ENCODE measurements around the gene PKNOX2.

PKNOX2 gene

DNA sequence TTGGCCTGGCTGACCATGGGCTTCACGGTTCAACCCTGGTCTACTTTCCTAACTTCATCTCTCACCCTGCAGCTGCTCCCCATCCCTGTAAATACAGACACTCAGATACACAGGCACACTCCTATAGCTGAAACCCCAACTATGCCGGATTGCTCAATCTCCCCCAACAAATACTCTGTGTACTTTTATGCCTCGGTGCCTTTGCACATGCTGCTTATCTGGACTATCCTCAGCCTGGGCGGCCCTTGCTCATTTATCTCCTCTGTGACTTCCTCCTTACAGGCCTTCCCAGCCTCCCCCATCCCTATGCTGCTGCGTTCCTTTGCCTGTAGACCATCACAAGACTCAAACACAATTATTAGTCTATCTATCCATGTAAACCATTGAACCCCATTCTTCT lies 76.6 kb downstream of the PKNOX2 start:
- H3K4me1 Mint-ChIP-seq = peaks cover 55% of the 10 kb centered on the region
- no peak overlapping the region for H3K27ac Mint-ChIP-seq
- peaks cover 95% of the 10 kb centered on the region for H3K36me3 Mint-ChIP-seq (ENCODE audit: low read depth)
- TF ChIP-seq, protein P1, sequence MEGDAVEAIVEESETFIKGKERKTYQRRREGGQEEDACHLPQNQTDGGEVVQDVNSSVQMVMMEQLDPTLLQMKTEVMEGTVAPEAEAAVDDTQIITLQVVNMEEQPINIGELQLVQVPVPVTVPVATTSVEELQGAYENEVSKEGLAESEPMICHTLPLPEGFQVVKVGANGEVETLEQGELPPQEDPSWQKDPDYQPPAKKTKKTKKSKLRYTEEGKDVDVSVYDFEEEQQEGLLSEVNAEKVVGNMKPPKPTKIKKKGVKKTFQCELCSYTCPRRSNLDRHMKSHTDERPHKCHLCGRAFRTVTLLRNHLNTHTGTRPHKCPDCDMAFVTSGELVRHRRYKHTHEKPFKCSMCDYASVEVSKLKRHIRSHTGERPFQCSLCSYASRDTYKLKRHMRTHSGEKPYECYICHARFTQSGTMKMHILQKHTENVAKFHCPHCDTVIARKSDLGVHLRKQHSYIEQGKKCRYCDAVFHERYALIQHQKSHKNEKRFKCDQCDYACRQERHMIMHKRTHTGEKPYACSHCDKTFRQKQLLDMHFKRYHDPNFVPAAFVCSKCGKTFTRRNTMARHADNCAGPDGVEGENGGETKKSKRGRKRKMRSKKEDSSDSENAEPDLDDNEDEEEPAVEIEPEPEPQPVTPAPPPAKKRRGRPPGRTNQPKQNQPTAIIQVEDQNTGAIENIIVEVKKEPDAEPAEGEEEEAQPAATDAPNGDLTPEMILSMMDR (IDR thresholded peaks at IDR 0.05) = no peak
- H3K27me3 Mint-ChIP-seq (ENCODE audit: low read depth, poor library complexity) = peaks cover 5% of the 10 kb centered on the region
- peaks cover 5% of the 10 kb centered on the region for H3K9me3 Mint-ChIP-seq
- DNase-seq = no peak
- H3K4me3 Mint-ChIP-seq = no peak overlapping the region

DNA sequence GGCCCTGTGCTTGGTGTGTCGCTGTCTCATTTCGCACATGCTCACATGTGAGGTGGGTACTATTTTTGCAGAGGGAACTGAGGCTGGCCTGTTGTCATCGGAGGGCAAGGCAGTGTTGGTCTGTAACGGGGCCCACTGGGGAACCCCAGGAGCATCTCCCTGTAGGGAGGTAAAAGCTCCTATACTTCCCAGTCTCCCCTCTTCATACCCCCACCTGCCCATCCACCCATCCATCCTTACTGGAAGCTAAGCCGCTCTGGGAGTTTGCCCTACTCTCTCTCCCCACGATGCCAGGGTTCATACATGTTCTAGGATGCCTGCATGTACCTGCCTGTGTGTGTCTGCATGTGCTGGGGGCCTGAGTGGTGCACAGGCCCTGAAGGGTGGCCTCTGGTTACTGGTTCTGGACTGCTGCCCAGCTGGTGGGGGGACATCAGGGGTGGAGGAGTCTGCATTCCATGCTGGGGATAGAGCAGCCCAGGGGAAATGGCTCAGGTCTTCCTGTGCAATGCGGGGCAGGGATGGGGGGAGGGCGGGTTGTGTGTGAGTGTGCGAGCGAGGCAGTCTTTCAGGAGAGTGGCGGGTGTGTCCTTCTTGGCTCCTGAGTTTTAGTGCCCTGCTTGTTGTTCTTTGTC lies 77.7 kb downstream of the PKNOX2 start:
- Mint-ChIP-seq H3K4me3 (no peak overlapping the region), H3K27me3 (ENCODE audit: low read depth, poor library complexity) (no peaks in the 10 kb centered on the region), H3K9me3 (no peaks in the 10 kb centered on the region), H3K4me1 (peaks cover 49% of the 10 kb centered on the region), H3K27ac (peak overlapping the region; percentile 53), H3K36me3 (ENCODE audit: low read depth) (peaks cover 94% of the 10 kb centered on the region)
- TF ChIP-seq, protein P1 (IDR thresholded peaks at IDR 0.05) = no peak
- no peak for DNase-seq

- TF ChIP-seq, protein P1 (IDR thresholded peaks at IDR 0.05) = no peak
- Mint-ChIP-seq H3K27me3 (ENCODE audit: low read depth, poor library complexity) (peaks cover 3% of the 10 kb centered on the region), H3K4me1 (peaks cover 36% of the 10 kb centered on the region), H3K4me3 (no peak overlapping the region), H3K9me3 (no peaks in the 10 kb centered on the region), H3K27ac (no peak overlapping the region), H3K36me3 (ENCODE audit: low read depth) (peaks cover 77% of the 10 kb centered on the region)
- DNase-seq = no peak
Observed at GRCh38 chr11:125244166-125244565, 79.6 kb downstream of the PKNOX2 start.

DNA sequence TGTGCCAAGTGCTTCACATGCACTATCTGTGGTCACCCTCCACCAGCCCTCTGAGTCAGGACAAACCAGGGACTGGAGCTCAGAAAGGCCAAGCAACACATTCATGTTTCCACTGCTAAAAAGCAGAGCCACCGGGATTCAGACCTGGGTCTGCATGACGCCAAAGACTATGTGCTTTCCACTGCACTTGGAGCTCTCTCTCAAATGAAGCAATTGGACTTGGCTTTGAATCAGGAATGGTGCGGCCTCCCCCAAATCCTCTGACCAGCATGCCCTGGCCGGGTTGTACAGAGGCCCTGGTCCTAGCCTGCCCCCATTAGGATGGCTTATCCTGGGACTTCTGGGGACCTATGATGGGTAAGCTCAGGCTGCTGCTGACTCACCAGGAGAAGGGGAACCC lies 80.7 kb downstream of the PKNOX2 start:
- peaks cover 3% of the 10 kb centered on the region for H3K27me3 Mint-ChIP-seq (ENCODE audit: low read depth, poor library complexity)
- no peaks in the 10 kb centered on the region for H3K9me3 Mint-ChIP-seq
- TF ChIP-seq, protein P1 (IDR thresholded peaks at IDR 0.05) = no peak
- peaks cover 68% of the 10 kb centered on the region for H3K36me3 Mint-ChIP-seq (ENCODE audit: low read depth)
- no peak for DNase-seq
- H3K4me3 Mint-ChIP-seq = no peak overlapping the region
- H3K4me1 Mint-ChIP-seq = peaks cover 27% of the 10 kb centered on the region
- H3K27ac Mint-ChIP-seq = no peak overlapping the region

- peaks cover 25% of the 10 kb centered on the region for H3K4me1 Mint-ChIP-seq
- H3K36me3 Mint-ChIP-seq (ENCODE audit: low read depth) = peaks cover 56% of the 10 kb centered on the region
- H3K27ac Mint-ChIP-seq = peak overlapping the region; percentile 92
- TF ChIP-seq, protein P1 (IDR thresholded peaks at IDR 0.05) = no peak
- peaks cover 3% of the 10 kb centered on the region for H3K27me3 Mint-ChIP-seq (ENCODE audit: low read depth, poor library complexity)
- no peak for DNase-seq
- H3K4me3 Mint-ChIP-seq = no peak overlapping the region
- no peaks in the 10 kb centered on the region for H3K9me3 Mint-ChIP-seq
Observed at GRCh38 chr11:125247431-125247830, 82.9 kb downstream of the PKNOX2 start.
